Right atrium auricular region (tissue), 2 donors: ENCODE measurements around the gene GGTA1. TPM values are rescaled to one million over a fixed set of nuclear protein-coding genes. Genes with fewer than 3 reads are reported as not detected.

Experiments
- DNase-seq: peaks from one replicate; pipeline ENCODE4 v3.0.0-alpha.2; 2019; ENCODE audit warnings: low spot score
- H3K27ac ChIP-seq, 2 donors: fragments of 200-600 bp; sonication (generic); 1 replicate in 1 of 2; 2 replicates in 1 of 2; pipeline ENCODE4 v1.5.1; 2016 to 2019
- H3K27me3 ChIP-seq, 2 donors: fragments of 200-600 bp; sonication (generic); one replicate each; pipeline versions ENCODE4 v1.5.1 to v1.6.0; 2017 to 2019
- H3K36me3 ChIP-seq: fragments of 200-600 bp; sonication (generic); one replicate; pipeline ENCODE4 v1.5.1; 2016
- H3K4me1 ChIP-seq, 2 donors: fragments of 200-600 bp; sonication (generic); one replicate each; pipeline versions ENCODE4 v1.5.1 to v1.6.0; 2017 to 2019
- H3K4me3 ChIP-seq, 2 donors: fragments of 200-600 bp; sonication (generic); 1 replicate in 1 of 2; 2 replicates in 1 of 2; pipeline ENCODE4 v1.5.1; 2017 to 2019; ENCODE audit warnings: mild to moderate bottlenecking in 1 of 2, moderate library complexity in 1 of 2
- H3K9me3 ChIP-seq, 2 donors: fragments of 200-600 bp; sonication (generic); one replicate each; pipeline ENCODE4 v1.5.1; 2019
- CTCF ChIP-seq, 2 donors: fragments of 200-600 bp; sonication (generic); IDR thresholded peaks; one replicate each; pipeline ENCODE4 v1.5.1; 2019; ENCODE audit warnings: antibody characterized with exemption in 2 of 2
- total RNA-seq, 2 donors: library from RNA; depleted of rRNA; stranded (reverse); fragments of >200 nt; gene quantifications; one replicate each; pipeline ENCODE4 v1.1.0, GENCODE V29; 2016

GGTA1 gene
- total RNA-seq, 2 donors from 2014 or later: 11.6 to 15.2 TPM

- DNase-seq: peak; percentile 77
- Histone ChIP-seq H3K9me3 (no peaks in the 10 kb centered on the region), H3K36me3 (no peaks in the 10 kb centered on the region), H3K27ac (peak overlapping the region; percentile 74 to 79), H3K4me1 (peaks cover 0 to 19% of the 10 kb centered on the region in 2 donors), H3K4me3 (peak overlapping the region; percentile 47 to 65), H3K27me3 (no peaks in the 10 kb centered on the region)
- peak; percentile 3 to 44 for TF ChIP-seq CTCF (IDR thresholded peaks at IDR 0.05)
Observed at GRCh38 chr9:121498487-121499176, 1.0 kb downstream of the GGTA1 start.

GRCh38 chr9:121498150-121498486 lies 1.5 kb downstream of the GGTA1 start:
- Histone ChIP-seq H3K27ac (peak overlapping the region; percentile 74 to 79), H3K36me3 (no peaks in the 10 kb centered on the region), H3K4me1 (peaks cover 0 to 19% of the 10 kb centered on the region in 2 donors), H3K27me3 (no peaks in the 10 kb centered on the region), H3K4me3 (peak overlapping the region; percentile 47 to 65), H3K9me3 (no peaks in the 10 kb centered on the region)
- peak; percentile 78 for DNase-seq
- peak; percentile 56 to 82 for TF ChIP-seq CTCF (IDR thresholded peaks at IDR 0.05)

- no peak for TF ChIP-seq CTCF (IDR thresholded peaks at IDR 0.05)
- H3K4me3 ChIP-seq: no peak overlapping the region
- H3K9me3 ChIP-seq: no peaks in the 10 kb centered on the region
- no peak for DNase-seq
- H3K36me3 ChIP-seq: no peaks in the 10 kb centered on the region
- peaks cover 0 to 19% of the 10 kb centered on the region in 2 donors for H3K4me1 ChIP-seq
- no peaks in the 10 kb centered on the region for H3K27me3 ChIP-seq
- no peak overlapping the region for H3K27ac ChIP-seq
Observed at GRCh38 chr9:121495976-121496375, 3.7 kb downstream of the GGTA1 start.

GRCh38 chr9:121494192-121494591 lies 5.5 kb downstream of the GGTA1 start:
- Histone ChIP-seq H3K36me3 (no peaks in the 10 kb centered on the region), H3K9me3 (no peaks in the 10 kb centered on the region), H3K4me1 (peaks cover 0 to 11% of the 10 kb centered on the region in 2 donors), H3K4me3 (no peak overlapping the region), H3K27ac (no peak overlapping the region), H3K27me3 (no peaks in the 10 kb centered on the region)
- TF ChIP-seq CTCF (IDR thresholded peaks at IDR 0.05): no peak
- DNase-seq: no peak

GRCh38 chr9:121491111-121491510 lies 8.5 kb downstream of the GGTA1 start:
- Histone ChIP-seq H3K27ac (no peak overlapping the region), H3K27me3 (no peaks in the 10 kb centered on the region), H3K36me3 (no peaks in the 10 kb centered on the region), H3K4me3 (no peak overlapping the region), H3K9me3 (no peaks in the 10 kb centered on the region), H3K4me1 (peaks cover 0 to 5% of the 10 kb centered on the region in 2 donors)
- no peak for DNase-seq
- no peak for TF ChIP-seq CTCF (IDR thresholded peaks at IDR 0.05)

- H3K27me3 ChIP-seq: no peaks in the 10 kb centered on the region
- H3K4me3 ChIP-seq: no peak overlapping the region
- H3K4me1 ChIP-seq: peaks cover 0 to 22% of the 10 kb centered on the region in 2 donors
- no peak overlapping the region for H3K27ac ChIP-seq
- no peaks in the 10 kb centered on the region for H3K9me3 ChIP-seq
- no peak for DNase-seq
- TF ChIP-seq CTCF (IDR thresholded peaks at IDR 0.05): no peak
- no peaks in the 10 kb centered on the region for H3K36me3 ChIP-seq
Observed at GRCh38 chr9:121489344-121489743, 10.3 kb downstream of the GGTA1 start.
